ENCODE results near the gene ATRAID.

- TF ChIP-seq CTCF (IDR thresholded peaks at IDR 0.05; ENCODE audit: borderline replicate concordance, extremely low read depth, low read length, poor library complexity, severe bottlenecking) (no peak), EZH2 (IDR thresholded peaks at IDR 0.05; ENCODE audit: borderline replicate concordance, low read depth, low read length, severe bottlenecking) (no peak)
Measured at GRCh38 chr2:27203741-27204140, 8.1 kb upstream of the ATRAID start.
